Middle frontal gyrus (tissue), 1 donor: ENCODE measurements around the gene ABHD1.
"Not testable (repeated sequence)": the region's sequence is repeated elsewhere in the genome, so short reads cannot be mapped to it uniquely, and the experiment has no call there.

Source experiments
- DNase-seq: peaks from one replicate; pipeline ENCODE4 v3.0.0-alpha.2; 2015; ENCODE audit warnings: low spot score; ENCODE audit errors: extremely low spot score

Gene ABHD1

GRCh38 chr2:27109083-27109482 is 14.5 kb upstream of the ABHD1 start:
- no peak for DNase-seq

GRCh38 chr2:27110603-27111352 is 12.8 kb upstream of the ABHD1 start:
- DNase-seq, result not testable (repeated sequence)

- not testable (repeated sequence) for DNase-seq
Observed at GRCh38 chr2:27111392-27112078, 12.1 kb upstream of the ABHD1 start.

GRCh38 chr2:27115519-27115918 is 8.1 kb upstream of the ABHD1 start:
- no peak for DNase-seq

GRCh38 chr2:27117995-27118524 is 5.6 kb upstream of the ABHD1 start:
- no peak for DNase-seq

- DNase-seq, result no peak
Observed at GRCh38 chr2:27118525-27119329, 4.9 kb upstream of the ABHD1 start, which contains the start of gene CGREF1. TSS of gene CGREF1 (minus strand) at chr2:27119128. CDS start at chr2:27104366, 14,762 bp downstream.

- DNase-seq, result not testable (repeated sequence)
Observed at GRCh38 chr2:27119330-27119670, 4.3 kb upstream of the ABHD1 start.

- DNase-seq, result no peak
Observed at GRCh38 chr2:27121906-27122305, 1.7 kb upstream of the ABHD1 start.

- no peak for DNase-seq
Observed at GRCh38 chr2:27122791-27123190, 824 bp upstream of the ABHD1 start.

- DNase-seq, result no peak
Observed at GRCh38 chr2:27125104-27125503, 1.5 kb downstream of the ABHD1 start.

GRCh38 chr2:27126252-27126710 is 2.7 kb downstream of the ABHD1 start:
- no peak for DNase-seq

- no peak for DNase-seq
Observed at GRCh38 chr2:27127883-27128667, 4.5 kb downstream of the ABHD1 start.

- DNase-seq, result no peak
Observed at GRCh38 chr2:27128668-27129571, 5.3 kb downstream of the ABHD1 start.

GRCh38 chr2:27130396-27130795 is 6.8 kb downstream of the ABHD1 start:
- DNase-seq, result no peak

GRCh38 chr2:27131429-27131828 is 7.8 kb downstream of the ABHD1 start:
- no peak for DNase-seq

GRCh38 chr2:27133195-27133875 is 9.7 kb downstream of the ABHD1 start:
- DNase-seq, result no peak

- peak; percentile 97 for DNase-seq
Observed at GRCh38 chr2:27133905-27134780, 10.5 kb downstream of the ABHD1 start, which contains the start of gene PREB. TSS of gene PREB (minus strand) at chr2:27134636. CDS start at chr2:27134421, 215 bp downstream.
